ENCODE measurements around the gene CCDC159.

CCDC159 gene

GRCh38 chr19:11355160-11356073 is 9.1 kb downstream of the CCDC159 start, which contains the start of gene PLPPR2:
Gene PLPPR2, plus strand, starts transcription at chr19:11355432. Its CDS starts 2,242 bp downstream, at chr19:11357674.
- TF ChIP-seq, protein P1, sequence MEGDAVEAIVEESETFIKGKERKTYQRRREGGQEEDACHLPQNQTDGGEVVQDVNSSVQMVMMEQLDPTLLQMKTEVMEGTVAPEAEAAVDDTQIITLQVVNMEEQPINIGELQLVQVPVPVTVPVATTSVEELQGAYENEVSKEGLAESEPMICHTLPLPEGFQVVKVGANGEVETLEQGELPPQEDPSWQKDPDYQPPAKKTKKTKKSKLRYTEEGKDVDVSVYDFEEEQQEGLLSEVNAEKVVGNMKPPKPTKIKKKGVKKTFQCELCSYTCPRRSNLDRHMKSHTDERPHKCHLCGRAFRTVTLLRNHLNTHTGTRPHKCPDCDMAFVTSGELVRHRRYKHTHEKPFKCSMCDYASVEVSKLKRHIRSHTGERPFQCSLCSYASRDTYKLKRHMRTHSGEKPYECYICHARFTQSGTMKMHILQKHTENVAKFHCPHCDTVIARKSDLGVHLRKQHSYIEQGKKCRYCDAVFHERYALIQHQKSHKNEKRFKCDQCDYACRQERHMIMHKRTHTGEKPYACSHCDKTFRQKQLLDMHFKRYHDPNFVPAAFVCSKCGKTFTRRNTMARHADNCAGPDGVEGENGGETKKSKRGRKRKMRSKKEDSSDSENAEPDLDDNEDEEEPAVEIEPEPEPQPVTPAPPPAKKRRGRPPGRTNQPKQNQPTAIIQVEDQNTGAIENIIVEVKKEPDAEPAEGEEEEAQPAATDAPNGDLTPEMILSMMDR (IDR thresholded peaks at IDR 0.05; ENCODE audit: insufficient read depth, missing control alignments), result no peak
- FAIRE-seq (no peak), DNase-seq (ENCODE audit: insufficient read length, low spot score) (peak; percentile 98)

GRCh38 chr19:11356074-11356397 is 9.7 kb downstream of the CCDC159 start:
- TF ChIP-seq, protein P1 (IDR thresholded peaks at IDR 0.05; ENCODE audit: insufficient read depth, missing control alignments), result no peak
- FAIRE-seq (no peak), DNase-seq (ENCODE audit: insufficient read length, low spot score) (no peak)

- DNase-seq (ENCODE audit: insufficient read length, low spot score), result no peak
- TF ChIP-seq, protein P1 (IDR thresholded peaks at IDR 0.05; ENCODE audit: insufficient read depth, missing control alignments), result no peak
- no peak for FAIRE-seq
Observed at GRCh38 chr19:11356676-11357550, 10.6 kb downstream of the CCDC159 start.

DNA sequence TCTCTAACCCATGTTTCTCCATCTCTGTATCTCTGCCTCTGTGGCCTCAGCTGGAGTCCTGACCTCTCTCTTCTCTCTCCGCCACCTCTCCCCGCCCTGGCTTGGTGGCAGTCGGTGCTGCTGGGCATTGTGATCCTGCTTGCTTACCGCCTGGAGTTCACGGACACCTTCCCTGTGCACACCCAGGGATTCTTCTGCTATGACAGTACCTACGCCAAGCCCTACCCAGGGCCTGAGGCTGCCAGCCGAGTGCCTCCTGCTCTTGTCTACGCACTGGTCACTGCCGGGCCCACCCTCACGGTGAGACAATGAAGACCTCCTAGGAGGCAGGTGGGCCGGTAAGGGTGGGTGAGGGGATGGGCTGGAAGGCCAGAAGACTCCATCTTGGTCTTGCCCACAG is 13.1 kb downstream of the CCDC159 start:
- TF ChIP-seq, protein P1 (IDR thresholded peaks at IDR 0.05; ENCODE audit: insufficient read depth, missing control alignments), result no peak
- FAIRE-seq (no peak), DNase-seq (ENCODE audit: insufficient read length, low spot score) (no peak)

GRCh38 chr19:11361037-11361770 is 14.9 kb downstream of the CCDC159 start:
- DNase-seq (ENCODE audit: insufficient read length, low spot score) (no peak), FAIRE-seq (no peak)
- TF ChIP-seq, protein P1 (IDR thresholded peaks at IDR 0.05; ENCODE audit: insufficient read depth, missing control alignments), result no peak

DNA sequence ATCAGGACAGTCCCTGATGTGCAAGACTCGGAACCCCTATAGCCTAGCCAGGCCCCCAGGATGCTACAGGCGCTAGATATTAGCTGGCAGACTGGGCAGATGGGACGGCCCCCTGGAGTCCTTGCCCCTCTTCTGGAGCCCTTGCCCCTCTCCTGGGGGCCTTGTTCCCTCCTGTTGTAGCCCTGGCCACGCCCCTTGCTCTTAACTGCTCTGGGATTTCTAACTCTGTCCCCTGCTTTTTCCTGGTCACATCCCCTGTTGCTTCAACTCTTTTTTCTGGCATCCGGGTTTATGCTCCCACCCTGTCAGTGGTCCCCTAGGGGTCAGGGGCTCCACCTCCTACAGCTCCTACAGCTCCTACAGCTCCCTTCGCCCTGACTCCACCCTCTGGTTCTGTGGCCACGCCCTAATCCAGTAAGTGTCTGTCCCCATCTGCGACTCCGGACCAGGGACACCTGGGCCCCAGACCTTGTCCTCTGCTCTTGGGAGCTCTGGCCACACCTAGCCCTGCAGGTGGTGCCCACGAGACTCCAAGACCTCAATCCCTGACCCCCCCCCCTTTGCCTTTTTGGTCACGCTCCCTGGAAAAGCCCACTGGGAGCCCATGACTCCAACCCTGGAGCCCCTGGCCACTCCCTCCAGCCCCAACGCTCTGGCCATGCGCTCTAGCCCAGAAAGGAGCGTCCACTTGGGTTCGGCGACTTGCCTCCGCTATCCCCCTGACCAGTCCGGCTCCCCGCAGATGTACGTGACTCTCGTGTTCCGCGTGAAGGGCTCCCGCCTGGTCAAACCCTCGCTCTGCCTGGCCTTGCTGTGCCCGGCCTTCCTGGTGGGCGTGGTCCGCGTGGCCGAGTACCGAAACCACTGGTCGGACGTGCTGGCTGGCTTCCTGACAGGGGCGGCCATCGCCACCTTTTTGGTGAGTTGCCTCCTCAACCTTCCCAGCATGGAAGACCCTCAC is 15.7 kb downstream of the CCDC159 start:
- DNase-seq (ENCODE audit: insufficient read length, low spot score) (no peak), FAIRE-seq (no peak)
- TF ChIP-seq, protein P1 (IDR thresholded peaks at IDR 0.05; ENCODE audit: insufficient read depth, missing control alignments), result no peak
